Measurements from ENCODE around the gene LRBA.

Gene LRBA

DNA sequence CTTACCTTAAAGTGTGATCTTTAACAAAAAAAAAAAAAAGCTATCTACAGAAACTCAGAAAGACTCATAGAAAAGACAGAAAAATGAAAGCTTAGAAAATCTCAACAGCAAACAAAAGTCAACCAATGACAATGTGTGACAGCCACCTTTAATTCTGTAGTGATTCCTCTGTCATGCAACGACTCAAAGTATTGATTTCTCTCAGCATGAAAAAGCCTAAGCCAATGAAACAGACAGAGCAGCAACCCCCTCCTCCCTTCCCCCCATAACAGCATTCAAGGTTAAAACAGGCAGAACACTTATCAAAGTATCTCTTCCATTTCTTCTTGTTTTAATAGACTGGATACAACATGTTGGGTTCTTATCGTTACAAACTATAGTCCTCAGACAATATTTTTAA lies 320.6 kb downstream of the LRBA start:
- H3K4me2 ChIP-seq (ENCODE audit: low read length) = no peak overlapping the region
- no peak for TF ChIP-seq EZH2 (IDR thresholded peaks at IDR 0.05; ENCODE audit: borderline replicate concordance, low read length)
- TF ChIP-seq, protein P1, sequence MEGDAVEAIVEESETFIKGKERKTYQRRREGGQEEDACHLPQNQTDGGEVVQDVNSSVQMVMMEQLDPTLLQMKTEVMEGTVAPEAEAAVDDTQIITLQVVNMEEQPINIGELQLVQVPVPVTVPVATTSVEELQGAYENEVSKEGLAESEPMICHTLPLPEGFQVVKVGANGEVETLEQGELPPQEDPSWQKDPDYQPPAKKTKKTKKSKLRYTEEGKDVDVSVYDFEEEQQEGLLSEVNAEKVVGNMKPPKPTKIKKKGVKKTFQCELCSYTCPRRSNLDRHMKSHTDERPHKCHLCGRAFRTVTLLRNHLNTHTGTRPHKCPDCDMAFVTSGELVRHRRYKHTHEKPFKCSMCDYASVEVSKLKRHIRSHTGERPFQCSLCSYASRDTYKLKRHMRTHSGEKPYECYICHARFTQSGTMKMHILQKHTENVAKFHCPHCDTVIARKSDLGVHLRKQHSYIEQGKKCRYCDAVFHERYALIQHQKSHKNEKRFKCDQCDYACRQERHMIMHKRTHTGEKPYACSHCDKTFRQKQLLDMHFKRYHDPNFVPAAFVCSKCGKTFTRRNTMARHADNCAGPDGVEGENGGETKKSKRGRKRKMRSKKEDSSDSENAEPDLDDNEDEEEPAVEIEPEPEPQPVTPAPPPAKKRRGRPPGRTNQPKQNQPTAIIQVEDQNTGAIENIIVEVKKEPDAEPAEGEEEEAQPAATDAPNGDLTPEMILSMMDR (IDR thresholded peaks at IDR 0.05; ENCODE audit: low read length) = no peak

DNA sequence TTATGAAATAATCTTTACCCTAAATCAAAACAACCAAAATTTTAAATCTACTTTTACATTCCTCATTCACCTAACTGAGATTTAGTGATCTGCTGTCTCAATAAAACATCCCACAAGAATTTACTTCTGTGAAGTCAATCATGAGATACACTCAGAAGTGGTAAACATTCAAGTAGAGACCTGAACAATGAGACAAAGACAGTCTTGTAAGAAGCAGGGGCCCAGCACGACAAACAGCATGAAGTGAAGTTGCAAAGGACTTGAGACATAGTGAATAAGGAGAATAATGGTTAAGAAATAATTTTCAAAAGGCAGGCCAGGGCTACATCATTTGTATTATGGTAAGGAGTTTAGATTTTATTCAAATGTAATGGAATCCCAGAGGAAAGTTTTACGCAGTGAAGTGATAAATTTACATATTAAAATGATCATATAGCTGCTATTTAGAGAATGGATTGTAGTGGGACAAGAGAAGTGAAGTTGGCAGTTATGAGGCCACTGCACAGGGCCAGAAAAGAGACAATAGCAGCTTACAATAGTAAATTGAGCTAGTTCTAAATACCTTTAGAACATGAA lies 331.2 kb downstream of the LRBA start:
- Histone ChIP-seq H3K4me3 (ENCODE audit: low read depth, low read length, poor library complexity, severe bottlenecking) (no peak overlapping the region), H3K4me1 (ENCODE audit: insufficient read depth, low read length, severe bottlenecking) (peaks cover 12% of the 10 kb centered on the region), H3K27ac (ENCODE audit: low read depth, low read length, poor library complexity, severe bottlenecking) (no peak overlapping the region), H3K36me3 (ENCODE audit: insufficient read depth, low read length) (peaks cover 5% of the 10 kb centered on the region; the same call in 1 of the 2 replicates), H4K20me1 (ENCODE audit: insufficient read depth, low read length) (no peaks in the 10 kb centered on the region), H3K9me3 (ENCODE audit: low read length) (no peaks in the 10 kb centered on the region), H3K9ac (ENCODE audit: low read length) (no peak overlapping the region), H3K27me3 (ENCODE audit: insufficient read depth, low read length) (no peaks in the 10 kb centered on the region), H3K79me2 (ENCODE audit: insufficient read depth, low read length) (no peaks in the 10 kb centered on the region), H2AFZ (ENCODE audit: low read length) (no peak overlapping the region), H3K9me2 (ENCODE audit: low read depth, low read length) (no peaks in the 10 kb centered on the region), H3F3A (ENCODE audit: insufficient read depth, low read length) (no peaks in the 10 kb centered on the region), H3K4me2 (ENCODE audit: low read length) (no peak overlapping the region)
- TF ChIP-seq, protein P1 (IDR thresholded peaks at IDR 0.05; ENCODE audit: low read length) = no peak
- TF ChIP-seq EZH2 (IDR thresholded peaks at IDR 0.05; ENCODE audit: borderline replicate concordance, low read length) = no peak

More for the DNA sequence above, 320.6 kb downstream of the LRBA start:
- Histone ChIP-seq H3F3A (ENCODE audit: insufficient read depth, low read length) (no peaks in the 10 kb centered on the region), H3K79me2 (ENCODE audit: insufficient read depth, low read length) (no peaks in the 10 kb centered on the region), H3K4me1 (ENCODE audit: insufficient read depth, low read length, severe bottlenecking) (no peaks in the 10 kb centered on the region), H3K4me3 (ENCODE audit: low read depth, low read length, poor library complexity, severe bottlenecking) (no peak overlapping the region), H3K36me3 (ENCODE audit: insufficient read depth, low read length) (no peaks in the 10 kb centered on the region), H3K9me3 (ENCODE audit: low read length) (no peaks in the 10 kb centered on the region), H3K27ac (ENCODE audit: low read depth, low read length, poor library complexity, severe bottlenecking) (no peak overlapping the region), H3K9ac (ENCODE audit: low read length) (no peak overlapping the region), H4K20me1 (ENCODE audit: insufficient read depth, low read length) (no peaks in the 10 kb centered on the region), H3K9me2 (ENCODE audit: low read depth, low read length) (no peaks in the 10 kb centered on the region), H2AFZ (ENCODE audit: low read length) (no peak overlapping the region), H3K27me3 (ENCODE audit: insufficient read depth, low read length) (no peaks in the 10 kb centered on the region)

DNA sequence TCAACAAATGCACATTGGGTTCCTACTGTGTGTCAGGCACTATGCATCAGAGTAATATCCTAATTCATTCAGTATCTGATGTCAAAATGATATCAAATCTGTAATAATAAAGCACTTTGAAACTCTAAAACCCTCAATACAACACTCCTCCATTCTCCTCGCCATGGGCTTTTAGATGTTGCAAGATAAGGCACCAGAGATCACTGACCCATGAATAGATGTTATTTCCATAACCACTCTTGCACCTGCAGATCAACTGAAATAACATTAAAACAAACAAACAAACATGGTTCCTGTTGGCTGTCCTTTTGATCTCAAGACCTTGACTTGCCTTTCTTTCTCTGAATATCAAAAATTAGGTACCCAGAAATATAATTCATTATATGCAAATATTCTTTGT lies 333.0 kb downstream of the LRBA start:
- no peaks in the 10 kb centered on the region for H3K27me3 ChIP-seq (ENCODE audit: insufficient read depth, low read length)
- H3K27ac ChIP-seq (ENCODE audit: low read depth, low read length, poor library complexity, severe bottlenecking) = no peak overlapping the region
- H3K4me3 ChIP-seq (ENCODE audit: low read depth, low read length, poor library complexity, severe bottlenecking) = no peak overlapping the region
- TF ChIP-seq EZH2 (IDR thresholded peaks at IDR 0.05; ENCODE audit: borderline replicate concordance, low read length) = no peak
- TF ChIP-seq, protein P1 (IDR thresholded peaks at IDR 0.05; ENCODE audit: low read length) = no peak
- no peak overlapping the region for H3K4me2 ChIP-seq (ENCODE audit: low read length)
- H4K20me1 ChIP-seq (ENCODE audit: insufficient read depth, low read length) = no peaks in the 10 kb centered on the region
- no peaks in the 10 kb centered on the region for H3K79me2 ChIP-seq (ENCODE audit: insufficient read depth, low read length)
- H3K9me3 ChIP-seq (ENCODE audit: low read length) = no peaks in the 10 kb centered on the region
- no peak overlapping the region for H3K9ac ChIP-seq (ENCODE audit: low read length)
- no peaks in the 10 kb centered on the region for H3K9me2 ChIP-seq (ENCODE audit: low read depth, low read length)
- peaks cover 5% of the 10 kb centered on the region; the same call in 1 of the 2 replicates for H3K36me3 ChIP-seq (ENCODE audit: insufficient read depth, low read length)
- H2AFZ ChIP-seq (ENCODE audit: low read length) = no peak overlapping the region
- H3K4me1 ChIP-seq (ENCODE audit: insufficient read depth, low read length, severe bottlenecking) = peaks cover 12% of the 10 kb centered on the region
- H3F3A ChIP-seq (ENCODE audit: insufficient read depth, low read length) = no peaks in the 10 kb centered on the region

Data from OCI-LY1 (cell line).